GM04503 (cell line): Measurements from ENCODE around the gene CMTR1.
"Not testable (repeated sequence)": the region's sequence is repeated elsewhere in the genome, so short reads cannot be mapped to it uniquely, and the experiment has no call there.

Experiments used
- DNase-seq: peaks from one replicate; pipeline ENCODE4 v3.0.0-alpha.2; 2012; ENCODE audit warnings: low read depth

Gene CMTR1

DNA sequence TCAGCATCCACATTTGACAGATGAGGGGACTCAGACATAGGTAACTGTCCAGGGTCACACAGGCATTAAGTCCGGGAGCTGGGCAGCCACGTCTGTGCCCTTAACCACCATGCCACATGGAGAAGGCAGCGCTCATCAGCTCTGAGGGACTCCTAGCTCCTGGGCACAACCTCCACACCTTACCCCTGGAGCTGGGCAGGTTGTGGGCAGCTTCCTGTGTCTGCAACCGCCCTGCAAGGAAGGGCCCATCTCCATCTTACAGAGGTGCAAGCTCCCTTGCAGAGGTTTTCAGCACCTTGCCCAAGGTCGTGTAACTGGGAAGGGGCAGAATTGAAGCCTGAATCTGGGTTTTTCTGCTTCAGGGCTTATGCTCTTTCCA lies 58.8 kb downstream of the CMTR1 start:
- no peak for DNase-seq

DNA sequence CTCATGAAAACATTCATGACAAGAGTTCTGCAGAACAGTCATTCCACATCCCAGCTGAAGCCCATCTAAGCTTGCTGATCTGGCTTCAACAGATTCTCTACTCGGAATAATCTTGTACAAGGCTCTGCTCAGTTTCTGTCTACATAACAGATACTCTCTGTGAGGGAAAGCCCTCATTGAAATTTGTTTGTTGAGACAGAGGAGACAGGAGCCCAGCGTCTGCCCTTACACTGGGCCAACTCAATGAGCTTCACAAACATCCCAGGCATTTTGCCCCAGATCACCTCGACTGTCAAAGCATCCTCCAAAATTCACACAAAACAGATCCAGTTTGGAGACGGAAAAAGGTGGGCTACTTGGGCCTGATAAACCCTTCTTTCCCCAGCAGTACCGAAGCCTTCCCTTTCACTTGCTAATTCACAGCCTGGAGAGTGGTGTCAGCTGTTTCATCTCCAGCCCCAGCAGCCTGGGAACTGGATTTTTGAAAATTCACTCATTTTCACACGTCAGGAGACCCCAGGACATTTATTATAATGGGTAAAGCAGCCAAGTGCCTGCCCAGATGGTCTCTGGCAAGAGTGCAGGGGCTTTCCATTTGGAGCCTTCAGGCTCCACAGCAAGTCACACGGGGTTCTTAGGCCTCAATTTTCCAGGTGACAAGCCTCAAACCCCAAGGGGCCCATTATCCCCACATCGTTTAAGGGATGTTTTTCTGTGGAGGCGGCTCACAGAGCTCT lies 59.4 kb downstream of the CMTR1 start:
- DNase-seq, result no peak

DNA sequence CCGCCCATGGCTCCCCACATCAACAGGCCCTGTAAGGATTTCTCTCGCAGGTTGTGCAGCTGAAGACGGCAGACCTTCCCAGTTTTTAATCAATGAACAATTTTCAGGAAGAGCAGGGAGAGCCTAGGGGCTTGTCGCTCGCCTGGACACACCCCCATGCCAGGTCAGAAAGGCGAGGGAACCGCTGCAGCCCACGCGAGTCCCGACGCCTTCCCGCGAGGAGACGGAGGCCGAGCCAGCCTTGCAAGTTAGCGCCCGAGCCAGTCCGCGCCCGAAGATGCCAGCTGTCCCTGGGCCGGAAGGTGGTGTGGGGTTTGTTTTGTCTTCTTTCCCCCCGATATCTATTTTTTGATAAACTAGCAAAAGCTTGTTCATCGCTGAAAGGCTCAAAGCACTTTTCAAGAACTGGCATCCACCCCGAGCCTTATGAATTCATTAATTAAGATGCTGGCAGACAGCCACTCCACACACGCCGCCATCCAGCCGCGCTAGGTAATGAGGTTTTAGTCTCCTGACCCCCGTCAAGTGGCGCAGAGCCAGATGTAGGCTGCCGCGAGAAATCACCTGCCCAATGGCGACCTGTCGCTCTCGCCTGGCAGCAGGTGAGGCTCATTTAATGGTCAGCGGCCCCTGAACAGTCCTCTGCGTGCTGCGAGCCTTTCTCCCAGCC lies 60.1 kb downstream of the CMTR1 start:
- no peak for DNase-seq

DNA sequence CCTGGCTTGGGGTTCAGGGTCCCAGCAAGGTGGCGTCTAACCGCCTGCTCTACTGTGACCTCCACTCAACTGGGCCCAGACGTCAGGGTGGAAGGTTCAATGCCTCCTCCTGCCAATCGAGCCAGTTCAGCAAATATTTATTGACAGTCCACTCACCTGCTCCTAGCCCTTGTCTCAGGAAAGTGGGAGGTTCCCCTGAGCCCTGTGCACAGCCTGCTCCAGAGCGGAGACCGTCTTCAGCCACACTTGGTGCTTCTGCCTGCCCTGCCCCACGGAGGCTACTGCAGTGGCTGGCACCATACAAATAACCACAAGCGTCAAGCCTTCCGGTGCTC lies 60.6 kb downstream of the CMTR1 start:
- DNase-seq, result no peak

GRCh38 chr6:37495244-37495934 lies 62.4 kb downstream of the CMTR1 start:
- DNase-seq, result no peak

- no peak for DNase-seq
Observed at GRCh38 chr6:37496951-37497885, 64.2 kb downstream of the CMTR1 start.

GRCh38 chr6:37499433-37500293 lies 66.6 kb downstream of the CMTR1 start, which contains the start of gene CCDC167:
Gene CCDC167 (minus strand): TSS chr6:37499893. CDS start chr6:37499863, 30 bp downstream.
- peak; percentile 64 for DNase-seq

DNA sequence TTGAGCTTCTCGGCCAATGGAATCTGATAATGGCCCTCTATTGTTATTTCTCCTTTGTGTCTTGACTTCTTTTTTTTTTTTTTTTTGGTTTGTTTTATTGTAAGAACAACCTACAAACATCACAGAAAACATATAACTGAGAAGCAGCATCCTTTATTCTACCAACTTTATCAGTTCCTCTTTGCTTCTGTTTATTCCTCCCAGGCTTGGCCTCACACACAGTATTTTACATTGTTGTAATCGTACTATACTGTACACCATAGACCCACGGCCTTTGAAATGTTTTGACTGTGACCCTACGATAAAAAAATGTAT lies 67.2 kb downstream of the CMTR1 start:
- DNase-seq, result no peak

DNA sequence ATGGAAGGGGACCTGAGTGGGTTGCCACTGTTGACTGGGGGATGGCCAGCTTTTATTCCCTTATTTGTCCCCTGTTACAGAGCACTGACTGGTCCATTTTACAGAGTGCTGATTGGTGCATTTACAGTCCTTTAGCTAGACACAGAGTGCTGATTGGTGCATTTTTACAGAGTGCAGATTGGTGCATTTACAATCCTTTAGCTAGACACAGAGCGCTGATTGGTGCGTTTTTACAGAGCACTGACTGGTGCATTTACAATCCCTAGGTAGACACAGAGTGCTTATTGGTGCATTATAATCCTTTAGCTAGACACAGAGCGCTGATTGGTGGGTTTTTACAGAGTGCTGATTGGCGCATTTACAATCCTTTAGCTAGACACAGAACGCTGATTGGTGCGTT lies 67.9 kb downstream of the CMTR1 start:
- DNase-seq, result not testable (repeated sequence)

GRCh38 chr6:37501632-37502491 lies 68.8 kb downstream of the CMTR1 start:
- no peak for DNase-seq

- no peak for DNase-seq
Observed at GRCh38 chr6:37502703-37503291, 69.8 kb downstream of the CMTR1 start.

- DNase-seq, result no peak
Observed at GRCh38 chr6:37503309-37503965, 70.4 kb downstream of the CMTR1 start.

DNA sequence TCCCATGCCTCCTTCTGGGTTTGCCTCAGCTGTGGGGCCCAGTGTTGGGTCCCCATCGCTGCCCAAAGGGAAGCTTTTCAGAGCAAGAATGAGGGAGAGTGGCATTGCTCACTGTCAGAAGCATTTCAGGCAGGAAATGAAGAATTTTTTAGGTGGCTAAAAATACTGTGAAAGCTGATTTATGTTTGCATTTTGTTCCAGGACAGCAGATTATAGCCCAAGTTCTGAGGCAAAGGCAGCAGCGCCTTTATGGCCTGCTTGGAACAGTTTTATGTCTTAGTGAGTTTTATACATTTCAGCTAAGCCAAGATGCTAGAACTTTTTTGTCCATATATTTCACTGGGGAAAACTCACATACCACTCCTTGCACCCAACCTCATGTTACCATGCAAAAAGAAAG lies 71.0 kb downstream of the CMTR1 start:
- no peak for DNase-seq

DNA sequence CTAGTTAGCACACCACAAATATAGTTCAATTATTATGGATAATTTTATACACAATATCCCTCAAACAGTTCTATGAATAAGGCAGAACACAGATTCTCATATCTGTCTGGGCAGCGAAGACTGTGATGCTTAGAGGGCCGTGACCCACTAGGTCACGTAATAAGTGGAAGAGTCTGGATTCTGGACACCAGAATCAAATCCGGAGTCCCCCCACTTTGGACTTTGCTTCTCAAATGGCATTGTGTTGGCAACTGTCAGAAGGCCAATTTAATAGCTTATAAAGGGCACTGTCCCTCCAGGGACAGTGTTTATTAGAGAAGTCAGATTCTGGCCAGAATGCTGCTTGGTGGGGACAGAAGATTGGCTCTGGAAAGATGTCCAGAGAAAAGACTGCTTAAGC lies 73.5 kb downstream of the CMTR1 start:
- DNase-seq, result no peak

DNA sequence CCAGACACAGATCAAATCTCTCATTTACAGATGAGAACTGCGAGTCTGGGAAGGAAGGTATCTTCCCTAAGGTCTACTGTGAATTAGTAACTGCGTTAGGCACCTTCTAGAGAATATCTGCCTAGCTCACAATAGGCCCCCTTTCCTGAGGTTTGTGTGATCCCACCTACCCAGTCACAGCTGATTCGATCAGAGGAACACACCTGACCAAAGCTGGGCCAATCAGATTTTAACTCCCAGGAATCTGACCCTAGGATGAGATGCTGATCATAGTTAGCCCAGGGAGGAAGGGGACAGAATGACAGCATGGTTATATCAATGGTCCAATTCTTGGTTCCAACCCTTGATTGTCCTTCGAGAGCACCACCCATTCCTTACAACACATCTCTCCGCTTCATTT lies 74.1 kb downstream of the CMTR1 start:
- DNase-seq, result no peak

- DNase-seq, result no peak
Observed at GRCh38 chr6:37507690-37508421, 74.8 kb downstream of the CMTR1 start.

- no peak for DNase-seq
Observed at GRCh38 chr6:37511201-37511600, 78.2 kb downstream of the CMTR1 start.

- no peak for DNase-seq
Observed at GRCh38 chr6:37511910-37512399, 78.9 kb downstream of the CMTR1 start.
